ENCODE data around the gene SLAMF6.
"Not testable (repeated sequence)": the region's sequence is repeated elsewhere in the genome, so short reads cannot be mapped to it uniquely, and the experiment has no call there.

- TF ChIP-seq CTCF (IDR thresholded peaks at IDR 0.05; ENCODE audit: poor library complexity); EZH2 (IDR thresholded peaks at IDR 0.05; ENCODE audit: borderline replicate concordance); EZH2phosphoT487 (IDR thresholded peaks at IDR 0.05; ENCODE audit: low read depth, severe bottlenecking, unreplicated experiment): not testable (repeated sequence)
Observed at GRCh38 chr1:160523789-160524188, 734 bp upstream of the SLAMF6 start.

All from hepatocyte (in vitro differentiated cells).